NCI-H2081 (cell line): Measurements from ENCODE around the gene RXRA.
A peak's percentile ranks its signal among the peaks of the same experiment; 100 is the strongest.

Experiments used
- DNase-seq, 2 experiments: peaks; one replicate each; lab custom pipeline; 2025; lab: John Stamatoyannopoulos, UW

Gene RXRA

GRCh38 chr9:134435550-134436378 is 109.5 kb downstream of the RXRA start:
- DNase-seq = no peak

GRCh38 chr9:134436379-134436762 is 110.1 kb downstream of the RXRA start:
- DNase-seq = no peak

DNA sequence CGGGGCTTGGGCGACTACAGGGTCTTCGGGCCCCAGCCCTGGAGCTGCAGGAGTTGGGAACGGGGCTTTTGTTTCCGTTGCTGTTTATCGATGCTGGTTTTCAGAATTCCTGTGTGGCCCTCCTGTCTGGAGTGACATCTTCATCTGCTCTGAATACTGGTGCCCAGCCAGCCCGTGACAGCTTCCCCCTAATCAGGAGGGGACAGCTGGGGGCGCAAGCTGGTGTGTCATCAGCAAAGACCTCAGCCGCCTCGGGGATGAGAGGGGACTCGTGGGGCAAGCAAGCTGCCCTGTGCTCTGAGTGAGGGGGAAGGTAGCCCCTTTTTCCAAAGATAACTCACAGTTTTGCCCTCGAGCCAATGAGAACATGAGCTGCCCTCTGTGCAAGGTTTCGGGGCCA is 110.7 kb downstream of the RXRA start:
- no peak for DNase-seq

GRCh38 chr9:134437403-134438194 is 111.3 kb downstream of the RXRA start:
- no peak for DNase-seq

GRCh38 chr9:134438195-134438788 is 112.0 kb downstream of the RXRA start:
- DNase-seq = no peak

GRCh38 chr9:134439368-134439784 is 113.1 kb downstream of the RXRA start:
- no peak for DNase-seq

- no peak for DNase-seq
Measured at GRCh38 chr9:134440636-134441226, 114.5 kb downstream of the RXRA start.

GRCh38 chr9:134441227-134442084 is 115.2 kb downstream of the RXRA start:
- no peak for DNase-seq

GRCh38 chr9:134442085-134442474 is 115.8 kb downstream of the RXRA start:
- no peak for DNase-seq

DNA sequence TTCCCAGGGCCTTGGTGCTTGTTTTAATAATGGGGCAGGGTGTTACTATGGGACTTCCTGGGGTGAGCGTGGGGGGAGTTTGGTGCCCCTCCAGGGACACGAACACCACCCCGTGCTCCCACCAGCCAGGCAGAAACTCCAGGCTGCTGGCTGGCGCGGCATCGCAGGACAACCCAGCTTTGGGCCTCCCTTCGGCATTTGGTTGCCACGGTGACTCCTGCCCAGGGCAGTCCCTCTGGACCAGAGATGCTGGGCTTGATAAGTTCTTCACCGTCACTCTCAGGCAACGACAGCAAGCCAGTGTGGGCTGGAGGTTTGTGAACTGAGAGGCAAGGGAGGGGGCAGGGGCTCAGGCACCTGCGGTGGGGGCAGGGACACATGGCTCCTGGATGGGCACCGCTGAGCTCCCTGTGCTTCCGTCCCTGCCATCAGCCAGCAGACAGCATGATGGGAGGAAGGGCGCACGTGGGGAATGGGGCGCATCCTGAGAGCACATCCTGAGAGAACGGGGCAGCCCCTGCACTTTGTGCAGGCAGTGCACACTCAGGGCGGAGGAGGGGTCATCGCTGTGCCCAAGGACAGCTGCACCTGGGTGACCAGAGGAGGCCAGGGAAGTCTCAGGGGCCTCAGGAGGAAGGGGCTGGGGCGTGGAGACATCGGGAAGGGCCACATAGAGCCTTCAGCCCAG is 116.4 kb downstream of the RXRA start:
- DNase-seq = no peak

DNA sequence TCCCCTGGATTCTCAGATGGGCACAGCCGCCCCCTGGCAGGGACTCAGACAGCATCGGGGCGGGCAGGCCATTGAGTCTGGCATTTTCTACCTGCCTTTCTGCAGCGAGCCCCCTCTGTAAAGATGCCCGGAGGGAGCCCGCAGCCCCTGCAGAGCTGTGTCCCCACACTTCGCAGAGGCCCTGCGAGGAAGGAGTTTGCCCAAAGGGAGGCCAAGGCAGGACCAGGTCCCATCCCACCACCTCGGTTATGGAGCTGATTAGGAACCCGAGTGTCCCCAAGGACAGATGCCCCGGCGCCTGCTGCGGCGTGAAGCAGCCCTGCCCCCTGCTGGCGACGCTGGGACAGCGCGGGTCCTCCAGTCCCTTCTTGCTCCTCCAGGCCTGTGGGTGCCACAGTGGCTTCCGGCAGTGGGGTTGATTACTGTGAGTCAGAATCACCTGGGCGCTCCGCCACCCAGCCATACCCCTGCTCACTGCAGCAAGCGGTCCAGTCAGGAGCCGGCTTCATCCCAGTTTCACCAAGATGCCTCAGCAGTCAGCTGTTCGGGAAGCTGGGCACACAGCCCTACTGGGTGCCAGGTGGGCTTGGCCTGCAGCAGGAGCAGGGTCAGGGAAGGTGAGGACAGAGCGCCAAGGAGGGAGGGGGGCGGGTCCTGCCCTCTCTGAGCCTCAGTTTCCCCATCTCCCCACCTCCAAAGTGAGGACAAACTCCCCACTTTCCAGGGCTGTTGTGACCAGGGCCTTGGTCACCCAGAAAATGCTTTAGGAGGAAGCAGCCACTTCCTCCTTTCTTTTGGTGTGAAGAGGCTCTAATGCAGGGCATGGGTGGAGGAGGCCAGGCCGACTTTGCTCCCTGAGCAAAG is 117.2 kb downstream of the RXRA start:
- peak; percentile 47 to 63 for DNase-seq

DNA sequence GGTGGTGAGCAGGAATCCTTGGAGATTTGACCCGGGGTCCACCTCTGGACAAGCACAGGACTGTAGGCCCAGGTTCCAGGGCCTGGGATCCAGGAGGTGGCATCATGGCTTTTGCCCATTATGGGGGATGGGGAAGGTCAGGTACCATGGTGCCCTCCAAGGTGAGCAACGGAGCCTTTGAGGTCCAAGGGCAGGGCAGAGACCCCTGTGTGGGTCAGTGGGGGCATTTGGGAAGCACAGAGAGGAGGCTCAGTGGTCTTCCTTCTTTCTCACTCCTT is 117.7 kb downstream of the RXRA start:
- no peak for DNase-seq

DNA sequence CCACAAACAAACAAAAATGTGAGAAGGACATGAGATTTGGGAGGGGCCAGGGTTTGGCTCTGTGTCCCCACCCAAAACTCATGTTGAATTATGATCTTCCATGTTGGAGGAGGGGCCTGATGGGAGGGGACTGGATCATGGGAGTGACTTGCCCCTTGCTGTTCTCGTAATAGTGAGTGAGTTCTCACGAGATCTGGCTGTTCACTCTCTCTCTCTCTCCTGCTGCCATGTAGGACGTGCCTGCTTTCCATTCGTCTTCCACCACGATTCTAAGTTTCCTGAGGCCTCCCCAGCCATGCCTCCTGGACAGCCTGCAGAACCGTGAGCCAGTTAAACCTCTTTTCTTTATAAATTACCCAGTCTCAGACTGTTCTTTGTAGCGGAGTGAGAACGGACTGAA is 118.7 kb downstream of the RXRA start:
- DNase-seq = no peak

DNA sequence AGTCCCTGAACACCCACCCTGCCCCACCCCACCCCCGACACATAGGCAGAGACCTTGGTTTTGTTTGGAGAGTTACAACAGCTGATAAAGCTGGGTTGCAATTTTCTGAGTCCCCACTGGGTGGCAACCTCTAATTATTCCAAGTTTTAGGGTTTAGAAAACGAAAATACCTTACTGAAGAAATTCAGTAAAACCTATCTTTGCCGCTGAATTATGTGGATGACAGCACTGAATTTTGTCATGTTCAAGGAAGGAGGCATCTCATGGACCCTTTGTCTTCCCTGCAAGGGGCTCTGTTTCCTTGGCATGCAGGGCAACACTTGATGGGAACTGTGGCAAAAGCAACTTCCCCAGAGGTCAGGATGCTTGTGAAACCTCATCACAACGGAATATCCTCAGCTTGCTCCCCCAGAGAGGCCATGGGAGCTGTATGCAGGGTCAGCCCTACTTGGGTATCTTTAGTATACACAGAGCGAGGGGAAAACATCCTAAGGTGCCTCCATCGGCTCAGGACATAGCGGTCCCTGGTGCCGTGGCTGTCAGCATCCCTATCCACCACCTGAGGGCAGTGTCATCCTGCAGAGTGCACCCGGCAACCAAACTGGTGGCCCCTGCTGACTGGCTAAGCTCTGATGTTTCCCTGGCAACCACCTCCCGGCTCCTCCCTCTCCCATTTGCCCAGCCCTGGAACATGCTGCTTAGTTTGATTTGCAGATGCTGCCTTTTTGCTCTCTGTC is 123.1 kb downstream of the RXRA start:
- DNase-seq = peak; percentile 28 to 69

DNA sequence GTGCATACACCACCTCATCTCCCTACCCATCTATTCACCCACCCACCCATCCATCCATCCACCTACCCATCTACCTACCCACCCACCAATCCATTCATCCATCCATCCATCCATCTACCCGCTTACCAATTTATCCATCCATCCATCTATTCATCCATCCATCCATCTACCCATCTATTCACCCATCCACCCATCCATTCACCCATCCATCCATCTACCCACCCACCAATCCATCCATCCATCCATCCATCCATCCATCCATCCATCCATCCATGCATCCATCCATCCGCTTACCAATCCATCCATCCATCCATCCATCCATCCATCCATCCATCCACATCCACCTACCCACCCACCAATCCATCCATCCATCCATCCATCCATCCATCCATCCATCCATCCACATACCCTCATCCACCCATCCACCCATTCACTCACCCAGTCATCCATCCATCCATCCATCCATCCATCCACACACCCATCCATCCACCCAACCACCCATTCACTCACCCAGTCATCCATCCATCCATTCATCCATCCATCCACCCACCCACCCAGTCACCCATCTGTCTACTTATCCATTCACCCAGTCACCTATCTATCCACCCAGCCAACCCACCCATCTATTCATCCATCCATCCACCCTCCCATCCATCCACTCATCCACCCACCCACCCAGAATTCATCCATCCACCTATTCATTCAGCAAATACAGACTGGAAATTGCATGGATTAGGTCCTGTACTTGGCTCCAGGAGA is 125.6 kb downstream of the RXRA start:
- DNase-seq = no peak

GRCh38 chr9:134452728-134453127 is 126.5 kb downstream of the RXRA start:
- no peak for DNase-seq

GRCh38 chr9:134453776-134454475 is 127.7 kb downstream of the RXRA start:
- DNase-seq = no peak

GRCh38 chr9:134454476-134454857 is 128.2 kb downstream of the RXRA start:
- no peak for DNase-seq
